H1 (cell line): ENCODE results near the gene CCDC60. TPM values are rescaled to one million over a fixed set of nuclear protein-coding genes. Genes with fewer than 3 reads are reported as not detected.

Source experiments
- CTCF ChIA-PET: fragments of 300-600 bp; sonication (Branson Sonifier 250); formaldehyde crosslinking; loops from one replicate; lab custom pipeline; 2021; ENCODE audit not compliant: partially characterized antibody; lab: Charles Lee
- POLR2A ChIA-PET: fragments of 300-600 bp; sonication (Branson Sonifier 250); formaldehyde crosslinking; loops from one replicate; lab custom pipeline; 2021; ENCODE audit warnings: inconsistent platforms; ENCODE audit not compliant: partially characterized antibody; lab: Charles Lee
- DNase-seq, 2 experiments: peaks; one replicate each; pipeline versions ENCODE4 v3.0.0 to v3.0.0-alpha.2; 2010 to 2022; ENCODE audit warnings: low spot score in 2 of 2, low read depth in 1 of 2, mixed read lengths in 1 of 2
- FAIRE-seq: peaks from 2 replicates; lab custom pipeline; 2011; peaks lifted over from hg19 to GRCh38; lab: Jason Lieb, UNC
- H2AFZ ChIP-seq: 2 replicates; pipeline ENCODE4 v1.8.1; 2012; ENCODE audit warnings: low read length, inconsistent platforms
- H2AK5ac ChIP-seq: 2 replicates; pipeline ENCODE4 v1.6.1; 2013; ENCODE audit warnings: low read depth, low read length
- H2BK120ac ChIP-seq: replicated peaks from 2 replicates; pipeline ENCODE3; 2013; ENCODE audit warnings: low read depth, low read length, inconsistent platforms
- H2BK12ac ChIP-seq: 2 replicates; pipeline ENCODE4 v1.6.1; 2013; ENCODE audit warnings: low read depth, low read length
- H2BK15ac ChIP-seq: 2 replicates; pipeline ENCODE4 v1.6.1; 2013; ENCODE audit warnings: low read length
- H2BK20ac ChIP-seq: 2 replicates; pipeline ENCODE4 v1.6.1; 2013; ENCODE audit warnings: low read length
- H2BK5ac ChIP-seq: 2 replicates; pipeline ENCODE4 v1.6.1; 2013; ENCODE audit warnings: low read depth, low read length
- H3K14ac ChIP-seq: 2 replicates; pipeline ENCODE4 v1.6.1; 2013; ENCODE audit warnings: inconsistent platforms; ENCODE audit not compliant: insufficient read length
- H3K18ac ChIP-seq: 2 replicates; pipeline ENCODE4 v1.6.1; 2013; ENCODE audit warnings: low read length; ENCODE audit errors: extremely low read depth
- H3K23ac ChIP-seq: 2 replicates; pipeline ENCODE4 v1.6.1; 2013; ENCODE audit warnings: inconsistent platforms; ENCODE audit not compliant: insufficient read length
- H3K23me2 ChIP-seq: 2 replicates; pipeline ENCODE4 v1.6.1; 2013; ENCODE audit warnings: low read depth, low read length
- H3K27ac ChIP-seq: 2 replicates; pipeline ENCODE4 v1.6.1; 2011; ENCODE audit warnings: low read depth, low read length, inconsistent platforms
- H3K27me3 ChIP-seq, 4 experiments: replicated peaks in 1 of 4; 1 replicate in 1 of 4; 2 replicates in 3 of 4; pipeline versions ENCODE4 v1.6.1 to v1.8.1; 2011 to 2013; ENCODE audit warnings: low read length in 3 of 4, mild to moderate bottlenecking in 3 of 4, inconsistent platforms in 2 of 4, mixed read lengths in 2 of 4, moderate library complexity in 1 of 4; ENCODE audit not compliant: control insufficient read depth in 3 of 4, insufficient read depth in 3 of 4; ENCODE audit errors: extremely low read depth in 1 of 4
- H3K36me3 ChIP-seq, 4 experiments: 2 replicates each; pipeline versions ENCODE4 v1.6.1 to v1.8.1; 2011 to 2013; ENCODE audit warnings: mild to moderate bottlenecking in 4 of 4, low read length in 3 of 4, moderate library complexity in 2 of 4, control low read depth in 1 of 4, inconsistent platforms in 1 of 4; ENCODE audit not compliant: insufficient read depth in 4 of 4, control insufficient read depth in 2 of 4
- H3K4ac ChIP-seq: replicated peaks from 2 replicates; pipeline ENCODE3; 2013; ENCODE audit warnings: low read length, low read depth, mixed read lengths, inconsistent platforms; ENCODE audit not compliant: insufficient read length
- H3K4me1 ChIP-seq, 4 experiments: replicated peaks in 1 of 4; 1 replicate in 1 of 4; 2 replicates in 3 of 4; pipeline versions ENCODE4 v1.6.1 to v1.8.1; 2011 to 2013; ENCODE audit warnings: low read length in 3 of 4, inconsistent platforms in 2 of 4, mixed read lengths in 1 of 4; ENCODE audit not compliant: insufficient read depth in 4 of 4, control insufficient read depth in 3 of 4
- H3K4me2 ChIP-seq, 2 experiments: 2 replicates each; pipeline versions ENCODE4 v1.6.1 to v1.8.1; 2011 to 2013; ENCODE audit warnings: low read depth in 2 of 2, low read length in 2 of 2, control low read depth in 1 of 2, inconsistent platforms in 1 of 2, mild to moderate bottlenecking in 1 of 2; ENCODE audit not compliant: insufficient read depth in 1 of 2
- H3K4me3 ChIP-seq, 4 experiments: fragments of 200-600, 300-600 bp in 1 of 4; sonication (generic), shearing (Covaris generic), sonication (Bioruptor Twin) in 1 of 4; 2 replicates each; pipeline versions ENCODE4 v1.5.1 to v1.8.1; 2011 to 2016; ENCODE audit warnings: low read length in 4 of 4, low read depth in 3 of 4, control low read depth in 2 of 4, inconsistent platforms in 2 of 4, mild to moderate bottlenecking in 2 of 4, mixed read lengths in 1 of 4, moderate library complexity in 1 of 4; ENCODE audit not compliant: insufficient read depth in 2 of 4; ENCODE audit errors: extremely low read depth in 1 of 4
- H3K56ac ChIP-seq: replicated peaks from 2 replicates; pipeline ENCODE3; 2013; ENCODE audit warnings: low read depth, mild to moderate bottlenecking, mixed read lengths, low read length, inconsistent platforms; ENCODE audit not compliant: insufficient read length
- H3K79me1 ChIP-seq: 2 replicates; pipeline ENCODE4 v1.6.1; 2013; ENCODE audit warnings: low read depth, low read length, control low read depth
- H3K79me2 ChIP-seq, 2 experiments: 2 replicates each; pipeline versions ENCODE4 v1.6.1 to v1.8.1; 2012 to 2013; ENCODE audit warnings: low read length in 2 of 2, mild to moderate bottlenecking in 2 of 2, inconsistent platforms in 1 of 2; ENCODE audit not compliant: insufficient read depth in 2 of 2, control insufficient read depth in 1 of 2
- H3K9ac ChIP-seq, 4 experiments: replicated peaks in 1 of 4; 1 replicate in 1 of 4; 2 replicates in 3 of 4; pipeline versions ENCODE4 v1.6.1 to v1.8.1; 2011 to 2013; ENCODE audit warnings: low read depth in 3 of 4, low read length in 3 of 4, control low read depth in 2 of 4, mild to moderate bottlenecking in 2 of 4, moderate library complexity in 2 of 4, inconsistent platforms in 1 of 4; ENCODE audit errors: extremely low read depth in 1 of 4
- H3K9me3 ChIP-seq, 2 experiments: 2 replicates each; pipeline versions ENCODE4 v1.6.1 to v1.8.1; 2012 to 2013; ENCODE audit warnings: mild to moderate bottlenecking in 2 of 2, moderate library complexity in 2 of 2, control low read depth in 1 of 2, inconsistent platforms in 1 of 2, low read depth in 1 of 2, low read length in 1 of 2, mixed read lengths in 1 of 2; ENCODE audit not compliant: insufficient read depth in 2 of 2
- H4K20me1 ChIP-seq, 2 experiments: replicated peaks in 1 of 2; 2 replicates each; pipeline versions ENCODE3 to v1.8.1; 2011 to 2013; ENCODE audit warnings: inconsistent platforms in 2 of 2, low read length in 2 of 2, mild to moderate bottlenecking in 1 of 2; ENCODE audit not compliant: insufficient read depth in 2 of 2, control insufficient read depth in 1 of 2
- H4K5ac ChIP-seq: 2 replicates; pipeline ENCODE4 v1.6.1; 2013; ENCODE audit warnings: low read length, low read depth, mixed read lengths, inconsistent platforms; ENCODE audit not compliant: insufficient read length
- H4K8ac ChIP-seq: 2 replicates; pipeline ENCODE4 v1.8.0; 2013; ENCODE audit warnings: mild to moderate bottlenecking, moderate library complexity, low read length, inconsistent platforms; ENCODE audit not compliant: insufficient read depth; ENCODE audit errors: extremely low read depth
- H4K91ac ChIP-seq: replicated peaks from 2 replicates; pipeline ENCODE3; 2013; ENCODE audit warnings: low read length, mixed read lengths, inconsistent platforms; ENCODE audit not compliant: insufficient read length
- BCL11A ChIP-seq, 2 experiments: IDR thresholded peaks; one replicate each; pipeline ENCODE4 v1.6.1; 2011; ENCODE audit warnings: low read depth in 2 of 2, low read length in 2 of 2, mild to moderate bottlenecking in 2 of 2
- CBX8 ChIP-seq: fragments of 300-800, 300-1000 bp; sonication (generic); IDR thresholded peaks from 2 replicates; pipeline ENCODE4 v1.7.1; 2016; ENCODE audit warnings: low read depth, low read length, borderline replicate concordance
- CEBPB ChIP-seq: IDR thresholded peaks from 2 replicates; pipeline ENCODE4 v1.6.1; 2012; ENCODE audit warnings: low read depth, low read length
- FOSL1 ChIP-seq: IDR thresholded peaks from 2 replicates; pipeline ENCODE4 v1.6.1; 2011; ENCODE audit warnings: mild to moderate bottlenecking, low read depth, low read length, moderate library complexity; ENCODE audit not compliant: insufficient read depth
- JUN ChIP-seq: IDR thresholded peaks from 2 replicates; pipeline ENCODE4 v1.6.1; 2011; ENCODE audit warnings: low read depth, mild to moderate bottlenecking, improper control_type of control experiment, low read length
- RAD21 ChIP-seq, 2 experiments: IDR thresholded peaks in 1 of 2; conservative IDR thresholded peaks in 1 of 2; 2 replicates each; pipeline ENCODE4 v1.6.1; 2011; ENCODE audit warnings: low read depth in 2 of 2, low read length in 2 of 2, improper control_type of control experiment in 1 of 2, inconsistent platforms in 1 of 2, mild to moderate bottlenecking in 1 of 2, moderate library complexity in 1 of 2
- SAP30 ChIP-seq: fragments of 300-600 bp; sonication (generic); IDR thresholded peaks from 2 replicates; pipeline ENCODE4 v1.7.1; 2012; ENCODE audit warnings: low read length, moderate library complexity, mild to moderate bottlenecking, inconsistent platforms; ENCODE audit not compliant: insufficient read depth, insufficient replicate concordance
- SP4 ChIP-seq: IDR thresholded peaks from 2 replicates; pipeline ENCODE4 v1.6.1; 2012; ENCODE audit warnings: low read length, inconsistent platforms
- ZNF274 ChIP-seq: IDR thresholded peaks from 2 replicates; pipeline ENCODE4 v1.7.0; 2012; ENCODE audit warnings: low read length, borderline replicate concordance; ENCODE audit errors: extremely low read depth
- WGBS, 2 experiments: shearing (Covaris generic) in 1 of 2; methylation state at CpG; one replicate each; pipeline versions ENCODE4 v1.1.6 to v1.1.7; 2013 to 2015; ENCODE audit warnings: low lambda C conversion rate in 2 of 2, mixed read lengths in 2 of 2, inconsistent platforms in 1 of 2, low coverage in 1 of 2, missing lambda C conversion rate in 1 of 2; ENCODE audit not compliant: insufficient replicate concordance in 2 of 2, insufficient coverage in 1 of 2, insufficient read length in 1 of 2; ENCODE audit errors: extremely low coverage in 1 of 2, missing lambda C conversion rate in 1 of 2; 5-methylcytosine and 5-hydroxymethylcytosine counted together
- polyA plus RNA-seq, 7 experiments: library from polyadenylated mRNA; depleted of rRNA in 3 of 7; stranded (reverse) in 5 of 7; unstranded in 2 of 7; fragments of >200 nt in 5 of 7; fragments of 200-250 nt in 2 of 7; gene quantifications; 1 replicate in 5 of 7; 2 replicates in 1 of 7; 4 replicates in 1 of 7; pipeline versions ENCODE4 v1.2.1 to v1.2.3, GENCODE V29; 2011 to 2013; ENCODE audit warnings: missing spikeins in 2 of 7, mixed read lengths in 2 of 7
- total RNA-seq: library from RNA; stranded (reverse); fragmentation: NEBNext Ultra II Directional; extraction: Animal tissue kit (Norgen Biotek cat#: 25700); gene quantifications from 2 replicates; pipeline ENCODE4 v1.2.1, GENCODE V29; 2021
- TF ChIP-seq, protein P1 (sequence below): IDR thresholded peaks from 2 replicates; pipeline ENCODE4 v1.6.1; 2012; ENCODE audit warnings: inconsistent platforms

The CCDC60 gene
- total and polyA plus RNA-seq, 2 of the 8 experiments (the other 6 are each of a cell fraction or from before 2014, with no cell fraction given): 0.05 TPM; not detected in 1

- ChIA-PET CTCF (interaction anchor here (1.1 to 7.7 kb wide), 4 partner anchors 10 to 365 kb away, joined by 3 to 47 read pairs (median 3); no protein-coding TSS in a partner anchor), POLR2A (interaction anchor here (0.6 kb wide), 1 partner anchor 322 kb away, joined by 3 read pairs; no protein-coding TSS in a partner anchor)
- Histone ChIP-seq H2AFZ (no peak overlapping the region), H4K20me1 (no peaks in the 10 kb centered on the region), H2BK5ac (no peak overlapping the region), H2AK5ac (no peak overlapping the region), H3K56ac (no peak overlapping the region), H3K79me1 (no peaks in the 10 kb centered on the region), H3K27ac (no peak overlapping the region), H3K18ac (no peak overlapping the region), H3K36me3 (no peaks in the 10 kb centered on the region), H4K5ac (no peak overlapping the region), H3K9ac (no peak overlapping the region), H3K79me2 (no peaks in the 10 kb centered on the region), H3K4me1 (peaks cover 0 to 6% (median 0%) of the 10 kb centered on the region in 4 experiments; a peak in 1 of 7 replicates), H3K9me3 (0 out of 4 replicates have a peak, but pooled peaks cover 2% of the 10 kb centered on the region in 2 experiments), H3K4me3 (no peak overlapping the region), H2BK12ac (no peak overlapping the region), H3K23ac (no peak overlapping the region), H3K4me2 (no peak overlapping the region), H2BK15ac (no peak overlapping the region), H3K27me3 (no peaks in the 10 kb centered on the region), H2BK120ac (no peak overlapping the region), H4K8ac (no peak overlapping the region), H3K4ac (no peak overlapping the region), H3K23me2 (no peaks in the 10 kb centered on the region), H3K14ac (no peak overlapping the region)
- DNase-seq (no peak), FAIRE-seq (no peak)
- WGBS, 2 experiments: 84% methylated on average over 8 of the region's 8 CpGs; no CpG with 5 or more reads in 1 of the 2 experiments
- TF ChIP-seq, protein P1, sequence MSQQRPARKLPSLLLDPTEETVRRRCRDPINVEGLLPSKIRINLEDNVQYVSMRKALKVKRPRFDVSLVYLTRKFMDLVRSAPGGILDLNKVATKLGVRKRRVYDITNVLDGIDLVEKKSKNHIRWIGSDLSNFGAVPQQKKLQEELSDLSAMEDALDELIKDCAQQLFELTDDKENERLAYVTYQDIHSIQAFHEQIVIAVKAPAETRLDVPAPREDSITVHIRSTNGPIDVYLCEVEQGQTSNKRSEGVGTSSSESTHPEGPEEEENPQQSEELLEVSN: no peak
- no peak for TF ChIP-seq RAD21 (IDR thresholded peaks at IDR 0.05 in 1 of 2, conservative IDR thresholded peaks at IDR 0.05 in 1 of 2; ENCODE audit: low read depth in 2 of 2, low read length in 2 of 2)
- no peak for TF ChIP-seq ZNF274
- TF ChIP-seq SAP30: no peak
- TF ChIP-seq BCL11A (IDR thresholded peaks at IDR 0.05; ENCODE audit: low read depth in 2 of 2, low read length in 2 of 2): no peak
- TF ChIP-seq CBX8: no peak
- no peak for TF ChIP-seq CEBPB
- no peak for TF ChIP-seq SP4
- TF ChIP-seq FOSL1: no peak
- no peak for TF ChIP-seq JUN
- TF ChIP-seq, all 59 proteins: peak for 0
- Histone ChIP-seq H4K91ac (no peak overlapping the region), H2BK20ac (no peak overlapping the region)
These were observed 127.2 kb downstream of the CCDC60 start for GRCh38 chr12:119461636-119462214.
